ENCODE measurements around the gene ANKRD36C.
"Not testable (repeated sequence)": the region's sequence is repeated elsewhere in the genome, so short reads cannot be mapped to it uniquely, and the experiment has no call there.

GRCh38 chr2:96034792-96035191 is 43.2 kb upstream of the ANKRD36C start, which contains the start of gene GPAT2:
- not testable (repeated sequence) for TF ChIP-seq POLR2A, POLR2AphosphoS5 (IDR thresholded peaks at IDR 0.05)
- TF ChIP-seq, protein P1, sequence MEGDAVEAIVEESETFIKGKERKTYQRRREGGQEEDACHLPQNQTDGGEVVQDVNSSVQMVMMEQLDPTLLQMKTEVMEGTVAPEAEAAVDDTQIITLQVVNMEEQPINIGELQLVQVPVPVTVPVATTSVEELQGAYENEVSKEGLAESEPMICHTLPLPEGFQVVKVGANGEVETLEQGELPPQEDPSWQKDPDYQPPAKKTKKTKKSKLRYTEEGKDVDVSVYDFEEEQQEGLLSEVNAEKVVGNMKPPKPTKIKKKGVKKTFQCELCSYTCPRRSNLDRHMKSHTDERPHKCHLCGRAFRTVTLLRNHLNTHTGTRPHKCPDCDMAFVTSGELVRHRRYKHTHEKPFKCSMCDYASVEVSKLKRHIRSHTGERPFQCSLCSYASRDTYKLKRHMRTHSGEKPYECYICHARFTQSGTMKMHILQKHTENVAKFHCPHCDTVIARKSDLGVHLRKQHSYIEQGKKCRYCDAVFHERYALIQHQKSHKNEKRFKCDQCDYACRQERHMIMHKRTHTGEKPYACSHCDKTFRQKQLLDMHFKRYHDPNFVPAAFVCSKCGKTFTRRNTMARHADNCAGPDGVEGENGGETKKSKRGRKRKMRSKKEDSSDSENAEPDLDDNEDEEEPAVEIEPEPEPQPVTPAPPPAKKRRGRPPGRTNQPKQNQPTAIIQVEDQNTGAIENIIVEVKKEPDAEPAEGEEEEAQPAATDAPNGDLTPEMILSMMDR (IDR thresholded peaks at IDR 0.05) = not testable (repeated sequence)
